ENCODE results near the gene CDH5.

DNA sequence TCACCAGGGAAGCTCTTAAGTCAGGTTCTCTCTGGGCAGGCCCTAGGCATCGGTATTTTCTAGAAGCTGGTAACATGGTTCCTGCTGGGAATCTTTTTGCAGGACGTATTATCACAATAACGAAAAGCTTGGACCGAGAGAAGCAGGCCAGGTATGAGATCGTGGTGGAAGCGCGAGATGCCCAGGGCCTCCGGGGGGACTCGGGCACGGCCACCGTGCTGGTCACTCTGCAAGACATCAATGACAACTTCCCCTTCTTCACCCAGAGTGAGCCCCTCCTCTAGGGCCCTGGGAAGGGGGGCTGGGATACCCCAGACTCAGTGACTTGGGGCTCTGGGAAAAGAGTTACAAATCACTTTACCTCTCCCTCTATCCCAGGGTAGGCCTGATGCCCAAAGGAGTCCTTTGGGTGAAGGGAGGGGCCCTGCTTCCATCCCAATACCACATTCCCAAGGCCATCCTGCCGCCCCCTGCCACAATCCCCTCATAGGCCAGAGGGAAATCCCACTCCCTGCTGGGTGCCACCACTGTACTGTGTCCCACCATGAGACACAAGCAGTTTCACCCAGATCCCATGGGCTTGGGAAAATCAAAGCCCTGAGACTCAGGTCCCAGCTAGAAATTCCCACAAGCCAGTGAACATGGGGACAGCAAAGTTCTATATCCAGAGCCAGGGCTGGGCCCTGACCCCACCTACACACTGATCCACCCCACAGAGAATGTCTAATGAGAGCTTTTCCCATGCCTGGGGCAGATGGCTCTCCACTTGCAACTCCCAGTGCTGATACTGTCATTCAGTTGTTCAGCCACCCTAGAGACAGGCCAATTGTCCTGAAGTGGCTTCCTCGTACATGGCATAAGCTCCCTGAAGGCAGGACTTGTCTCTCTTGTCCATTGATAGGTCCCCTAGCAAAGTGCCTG, 23.0 kb downstream of the CDH5 start:
- TF ChIP-seq, protein P1, sequence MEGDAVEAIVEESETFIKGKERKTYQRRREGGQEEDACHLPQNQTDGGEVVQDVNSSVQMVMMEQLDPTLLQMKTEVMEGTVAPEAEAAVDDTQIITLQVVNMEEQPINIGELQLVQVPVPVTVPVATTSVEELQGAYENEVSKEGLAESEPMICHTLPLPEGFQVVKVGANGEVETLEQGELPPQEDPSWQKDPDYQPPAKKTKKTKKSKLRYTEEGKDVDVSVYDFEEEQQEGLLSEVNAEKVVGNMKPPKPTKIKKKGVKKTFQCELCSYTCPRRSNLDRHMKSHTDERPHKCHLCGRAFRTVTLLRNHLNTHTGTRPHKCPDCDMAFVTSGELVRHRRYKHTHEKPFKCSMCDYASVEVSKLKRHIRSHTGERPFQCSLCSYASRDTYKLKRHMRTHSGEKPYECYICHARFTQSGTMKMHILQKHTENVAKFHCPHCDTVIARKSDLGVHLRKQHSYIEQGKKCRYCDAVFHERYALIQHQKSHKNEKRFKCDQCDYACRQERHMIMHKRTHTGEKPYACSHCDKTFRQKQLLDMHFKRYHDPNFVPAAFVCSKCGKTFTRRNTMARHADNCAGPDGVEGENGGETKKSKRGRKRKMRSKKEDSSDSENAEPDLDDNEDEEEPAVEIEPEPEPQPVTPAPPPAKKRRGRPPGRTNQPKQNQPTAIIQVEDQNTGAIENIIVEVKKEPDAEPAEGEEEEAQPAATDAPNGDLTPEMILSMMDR (IDR thresholded peaks at IDR 0.05): no peak
- TF ChIP-seq POLR2A (IDR thresholded peaks at IDR 0.05) (no peak), POLR2AphosphoS5 (IDR thresholded peaks at IDR 0.05; ENCODE audit: insufficient read depth in 1 of 2, low read depth in 1 of 2) (no peak)

All from vagina (tissue), 2 donors.